ENCODE measurements around the gene LRRC74A.

DNA sequence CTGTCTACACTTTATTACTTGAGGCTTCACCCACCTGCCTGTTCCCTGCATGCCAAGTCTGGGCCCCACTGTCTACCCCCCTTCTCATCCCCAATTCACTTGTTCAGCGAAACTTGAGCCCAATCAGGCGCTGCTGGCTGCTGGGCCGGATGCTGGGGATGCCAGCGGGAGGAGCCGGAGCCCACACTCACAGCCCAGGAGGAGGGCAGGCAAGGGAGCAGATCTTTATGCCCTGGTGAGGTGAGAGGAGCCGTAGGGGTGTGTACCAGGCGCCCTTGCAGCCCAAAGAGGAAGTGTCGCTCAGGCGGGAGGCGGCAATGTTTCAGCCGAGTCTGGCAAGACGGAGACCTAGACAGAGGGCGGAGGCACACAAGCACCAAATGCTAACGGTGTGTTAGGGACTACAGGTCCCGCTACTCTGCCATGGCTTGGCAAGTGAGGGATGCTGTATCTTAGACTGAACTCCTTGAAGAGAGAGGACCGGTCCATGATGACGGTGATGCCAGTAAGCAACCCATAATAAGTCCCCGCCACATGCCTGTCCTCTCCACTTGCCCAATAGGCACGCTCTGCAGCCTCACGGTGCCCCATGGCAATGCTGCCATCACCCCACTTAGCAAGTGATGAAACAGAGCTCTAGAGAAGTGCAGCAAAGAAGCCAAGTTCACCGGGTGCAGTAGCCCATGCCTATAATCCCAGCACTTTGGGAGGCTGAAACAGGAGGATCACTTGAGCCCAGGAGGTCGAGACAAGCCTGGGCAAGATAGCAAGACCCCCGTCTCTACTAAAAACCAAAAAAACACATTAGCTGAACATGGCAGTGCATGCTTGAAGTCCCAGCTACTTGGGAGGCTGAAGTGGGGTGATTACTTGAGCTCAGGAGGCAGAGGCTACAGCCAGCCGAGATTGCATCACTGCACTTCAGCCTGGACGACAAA is 41.6 kb downstream of the LRRC74A start:
- TF ChIP-seq POLR2AphosphoS5 (IDR thresholded peaks at IDR 0.05; ENCODE audit: borderline replicate concordance, low read depth, low read length) (no peak), EZH2 (IDR thresholded peaks at IDR 0.05) (no peak)

Measured in SK-N-MC (cell line).